SHP77 treated with DMSO at 0.1 percent for 48 hours (cell line): ENCODE measurements around the gene ACKR3.
A peak's percentile ranks its signal among the peaks of the same experiment; 100 is the strongest.

Experiments used
- DNase-seq: peaks from one replicate; lab custom pipeline; 2025; lab: John Stamatoyannopoulos, UW

Gene ACKR3

DNA sequence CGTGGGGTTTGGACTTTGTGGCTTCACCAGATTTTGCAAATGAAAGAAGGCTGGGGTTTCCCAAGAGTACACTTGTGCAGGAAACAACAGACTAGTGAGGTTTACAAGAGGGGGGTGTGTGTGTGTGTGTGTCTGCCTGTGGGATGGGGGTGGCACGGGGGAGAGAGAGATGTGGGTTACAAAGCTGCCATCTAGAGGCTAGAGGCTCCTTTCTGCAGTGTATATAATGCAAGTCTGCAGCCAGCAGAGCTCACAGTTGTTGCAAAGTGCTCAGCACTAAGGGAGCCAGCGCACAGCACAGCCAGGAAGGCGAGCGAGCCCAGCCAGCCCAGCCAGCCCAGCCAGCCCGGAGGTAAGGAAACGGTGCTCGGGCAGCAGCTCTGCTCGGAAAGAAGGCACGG lies at the start of gene ACKR3:
ACKR3 (plus strand) TSS at position 253 of the 401 bp plus-strand sequence. CDS start 10,641 bp downstream, outside the sequence.
- peak; percentile 65 for DNase-seq

DNA sequence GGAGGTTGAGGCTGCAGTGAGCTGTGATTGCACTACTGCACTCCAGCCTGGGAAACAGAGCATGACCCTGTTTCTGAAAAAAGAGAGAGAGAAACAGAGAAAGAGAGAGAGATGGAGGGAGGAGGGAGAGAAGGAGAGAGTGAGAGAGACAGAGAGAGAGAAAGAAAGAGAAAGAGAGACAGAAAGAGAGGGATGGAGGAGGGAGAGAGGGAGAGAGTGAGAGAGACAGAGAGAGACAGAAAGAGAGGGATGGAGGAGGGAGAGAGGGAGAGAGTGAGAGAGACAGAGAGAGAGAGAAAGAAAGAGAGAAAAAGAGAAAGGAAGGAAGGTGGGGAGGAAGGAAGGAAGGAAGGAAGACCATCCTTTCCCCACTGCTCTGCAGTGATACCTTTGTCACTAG lies 48.1 kb upstream of the ACKR3 start:
- DNase-seq: no peak

GRCh38 chr2:236523249-236523648 lies 46.4 kb upstream of the ACKR3 start:
- no peak for DNase-seq

DNA sequence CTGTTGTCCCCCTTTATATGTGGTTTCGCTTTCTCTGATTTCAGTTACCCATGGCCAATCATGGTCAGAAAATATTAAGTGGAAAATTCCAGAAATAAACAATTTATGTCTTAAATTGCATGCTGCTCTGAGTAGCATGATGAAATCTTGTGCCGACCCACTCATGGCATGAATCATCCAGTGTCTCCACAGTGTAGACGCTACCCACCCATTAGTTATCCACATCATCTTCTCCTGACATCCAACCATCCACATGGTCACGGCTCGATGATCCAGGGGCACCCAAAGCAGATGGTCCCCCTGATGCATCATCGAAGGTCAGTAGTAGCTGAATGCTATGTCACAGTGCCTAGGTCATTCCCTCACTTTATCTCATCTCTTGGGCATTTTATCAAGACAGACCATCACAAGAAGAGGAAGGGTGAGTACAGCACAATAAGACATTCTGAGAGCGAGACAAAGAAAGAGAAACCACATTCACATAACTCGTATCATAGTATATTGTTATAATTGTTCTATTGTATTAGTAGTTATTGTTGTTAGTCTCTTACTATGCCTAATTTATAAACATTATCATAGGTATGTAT lies 44.1 kb upstream of the ACKR3 start:
- DNase-seq: no peak

DNA sequence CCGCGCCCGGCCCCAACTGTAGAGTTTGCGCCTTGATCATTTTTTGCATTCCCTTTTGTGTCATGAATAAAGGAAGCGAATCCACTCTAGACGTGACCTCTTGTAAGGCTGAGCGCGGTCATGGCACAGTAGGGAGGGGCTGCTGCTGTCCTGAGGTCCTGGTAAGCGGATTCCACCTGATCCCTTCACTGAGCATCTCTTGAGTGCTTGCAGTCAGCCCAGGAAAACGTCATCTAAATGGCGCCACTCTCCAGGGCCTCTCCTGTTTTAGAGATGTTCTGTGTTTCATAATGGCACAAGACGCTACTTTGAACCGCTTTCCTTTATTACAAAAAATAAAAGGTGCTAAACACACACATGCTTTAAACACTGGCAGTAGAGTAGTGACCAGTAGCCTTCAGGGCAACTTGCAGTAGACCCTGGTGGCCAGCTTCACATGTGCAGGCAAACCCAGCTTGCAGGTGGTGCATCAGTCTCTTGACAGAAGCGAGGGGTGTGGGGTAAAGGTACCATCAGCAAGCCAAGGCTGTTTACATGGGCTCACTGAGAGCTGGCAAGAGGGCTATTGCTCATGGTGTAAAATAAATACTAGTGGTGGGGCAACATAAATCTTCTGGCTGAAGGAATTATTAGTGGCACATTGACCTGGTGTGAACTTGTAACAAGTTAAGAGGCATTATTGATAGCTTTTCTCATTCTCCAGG lies 43.0 kb upstream of the ACKR3 start:
- peak; percentile 40 for DNase-seq

- no peak for DNase-seq
Observed at GRCh38 chr2:236527159-236527630, 42.4 kb upstream of the ACKR3 start.

DNA sequence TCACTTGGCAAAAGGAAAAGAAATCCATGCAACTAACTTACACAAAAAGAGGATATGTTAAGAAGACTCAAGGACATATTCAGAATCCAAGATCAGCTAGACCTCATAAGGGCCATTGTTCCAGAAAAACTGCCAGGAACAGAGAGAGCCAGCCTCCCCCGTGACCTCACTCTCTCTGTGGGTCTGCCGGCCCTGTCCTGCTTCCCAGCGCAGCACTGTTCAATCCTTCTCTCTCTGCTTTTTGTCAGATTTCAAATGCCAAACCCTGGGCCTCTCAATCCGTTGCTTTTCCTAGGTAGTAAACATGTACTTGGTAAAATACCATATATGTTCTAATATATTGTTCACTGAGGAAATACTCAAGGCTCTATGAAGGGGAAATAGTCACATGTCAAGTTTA lies 40.0 kb upstream of the ACKR3 start:
- no peak for DNase-seq

DNA sequence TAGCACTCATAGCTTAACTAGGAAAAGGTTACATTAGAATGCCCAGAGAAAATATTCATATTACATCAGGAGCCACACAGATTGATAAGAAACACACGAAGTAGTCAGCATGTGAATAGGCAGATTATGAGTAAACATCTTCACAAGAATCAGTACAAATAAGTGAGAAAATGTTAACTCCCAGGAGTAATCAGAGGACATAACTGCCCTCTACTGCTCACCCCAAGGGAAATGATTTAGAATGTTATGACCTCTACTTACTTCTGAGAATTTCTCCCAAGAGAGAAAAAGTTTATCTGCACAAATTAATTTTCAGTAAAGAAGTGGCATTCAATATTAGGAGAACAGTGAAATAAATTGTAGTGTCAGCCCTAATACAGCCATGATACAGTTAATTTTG lies 39.1 kb upstream of the ACKR3 start:
- no peak for DNase-seq

- no peak for DNase-seq
Observed at GRCh38 chr2:236531195-236531594, 38.4 kb upstream of the ACKR3 start.

DNA sequence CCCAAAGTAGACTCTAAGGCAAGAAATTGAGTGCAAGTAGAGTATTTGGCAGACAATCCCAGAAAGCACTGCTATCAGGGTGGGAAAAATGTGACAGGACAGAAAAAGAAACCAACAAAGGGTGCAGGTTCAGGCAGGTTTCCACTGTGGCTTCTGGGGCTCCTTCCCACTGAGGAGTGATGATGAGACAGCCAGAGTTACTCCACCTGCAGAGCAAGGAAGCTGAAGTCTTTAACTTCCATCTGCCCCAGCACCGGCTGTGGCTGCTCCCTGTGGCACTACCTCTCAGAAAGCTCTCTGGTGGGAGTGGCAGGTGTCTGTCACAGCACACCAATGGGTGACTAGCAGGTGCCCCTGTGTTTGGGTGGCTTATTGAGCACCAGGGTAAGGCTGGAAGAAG lies 37.6 kb upstream of the ACKR3 start:
- no peak for DNase-seq

- DNase-seq: no peak
Observed at GRCh38 chr2:236533343-236533742, 36.3 kb upstream of the ACKR3 start.

- DNase-seq: no peak
Observed at GRCh38 chr2:236535024-236535423, 34.6 kb upstream of the ACKR3 start.

DNA sequence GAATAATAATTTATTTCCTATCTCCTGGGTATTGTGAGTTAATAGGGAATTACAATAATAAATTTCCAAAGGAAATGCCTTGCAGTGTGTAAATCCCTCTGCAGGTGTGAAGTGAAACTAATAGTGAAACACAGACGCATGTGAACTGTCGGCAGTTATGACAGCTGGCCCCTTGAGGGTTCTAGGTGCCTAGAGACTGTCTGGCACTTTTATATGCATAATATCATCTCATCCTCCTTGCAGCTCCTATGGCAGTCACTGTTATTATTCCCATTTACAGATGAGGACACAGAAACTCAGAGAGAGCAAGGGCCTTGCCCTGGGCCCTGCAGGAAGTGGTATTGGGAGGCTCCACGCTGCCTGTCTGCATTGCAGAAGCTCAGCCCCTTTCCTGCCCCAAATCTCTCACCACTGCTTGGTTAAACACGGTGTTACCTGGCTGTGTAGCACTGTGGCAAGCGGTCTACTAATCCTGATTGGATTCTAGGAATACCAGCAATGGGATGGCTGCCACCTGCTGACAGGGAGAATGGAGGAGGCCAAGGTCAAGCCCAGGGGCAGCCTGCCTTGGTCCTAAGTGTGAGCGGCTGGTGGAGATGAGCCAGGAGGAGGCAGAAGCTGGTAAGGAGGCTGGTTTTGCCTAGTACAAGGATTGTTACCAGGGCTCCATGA lies 32.8 kb upstream of the ACKR3 start:
- DNase-seq: no peak

DNA sequence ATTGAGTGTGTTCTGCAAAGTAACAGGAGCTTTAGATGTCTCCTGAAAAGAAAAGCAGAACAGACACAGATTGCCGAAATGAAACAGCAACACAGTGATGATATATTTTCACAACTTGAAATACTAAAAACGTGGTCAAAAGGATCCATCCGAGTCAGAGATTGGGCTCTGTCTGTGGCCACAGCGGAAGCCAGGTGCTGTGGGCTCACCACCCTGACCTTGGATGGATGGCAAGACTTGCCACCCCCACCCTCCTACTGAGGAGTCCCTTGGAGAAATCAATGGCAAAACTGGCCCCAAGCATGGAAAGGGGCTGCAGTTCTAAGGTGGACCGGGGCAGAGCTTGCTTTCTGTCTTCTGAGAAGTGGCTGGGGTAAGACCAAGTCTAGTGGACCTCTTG lies 31.4 kb upstream of the ACKR3 start:
- DNase-seq: no peak

- no peak for DNase-seq
Observed at GRCh38 chr2:236541008-236541562, 28.5 kb upstream of the ACKR3 start.

DNA sequence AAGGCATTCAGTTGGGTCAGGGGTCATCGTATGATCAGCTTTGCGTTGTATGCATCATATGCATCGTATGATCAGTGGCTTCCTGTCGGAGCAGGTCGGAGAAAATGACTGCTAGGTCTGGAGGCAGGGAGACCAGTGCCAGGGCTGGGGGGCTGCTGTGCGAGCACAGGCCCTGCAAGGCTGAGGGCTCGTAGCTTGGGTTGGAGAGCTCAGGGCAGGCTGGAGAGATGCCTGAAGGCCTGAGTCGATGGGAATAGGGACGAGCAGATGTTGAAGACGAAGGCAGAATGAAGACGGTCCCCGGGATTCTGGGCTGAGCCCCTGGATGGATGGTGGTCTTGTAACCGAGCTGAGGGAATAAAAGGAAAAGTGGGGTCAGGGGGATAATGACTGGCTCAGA lies 25.3 kb upstream of the ACKR3 start:
- DNase-seq: no peak

DNA sequence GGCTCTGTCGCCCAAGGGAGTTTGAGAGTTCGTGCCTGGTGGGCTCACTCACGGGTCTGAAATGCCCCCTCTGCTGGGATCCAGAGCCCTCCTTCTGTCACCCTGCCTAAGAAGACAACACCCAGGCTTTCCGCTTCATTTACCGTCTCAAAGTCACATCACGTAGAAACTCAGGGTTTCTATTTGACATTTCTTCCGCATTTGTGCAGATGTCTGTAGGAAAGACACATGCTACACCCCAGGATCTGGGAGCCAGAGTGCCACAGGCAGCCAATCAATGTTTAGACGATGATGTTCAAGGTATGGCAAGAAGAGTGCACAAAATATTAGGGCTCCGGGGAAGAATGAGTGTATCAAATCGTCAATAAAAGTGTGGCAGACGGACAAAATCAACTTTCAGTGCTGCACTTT lies 24.4 kb upstream of the ACKR3 start:
- no peak for DNase-seq

- no peak for DNase-seq
Observed at GRCh38 chr2:236545814-236546480, 23.7 kb upstream of the ACKR3 start.

GRCh38 chr2:236546561-236547002 lies 23.0 kb upstream of the ACKR3 start:
- DNase-seq: no peak

- DNase-seq: no peak
Observed at GRCh38 chr2:236547725-236548124, 21.9 kb upstream of the ACKR3 start.

- peak; percentile 32 for DNase-seq
Observed at GRCh38 chr2:236548179-236548921, 21.3 kb upstream of the ACKR3 start.

DNA sequence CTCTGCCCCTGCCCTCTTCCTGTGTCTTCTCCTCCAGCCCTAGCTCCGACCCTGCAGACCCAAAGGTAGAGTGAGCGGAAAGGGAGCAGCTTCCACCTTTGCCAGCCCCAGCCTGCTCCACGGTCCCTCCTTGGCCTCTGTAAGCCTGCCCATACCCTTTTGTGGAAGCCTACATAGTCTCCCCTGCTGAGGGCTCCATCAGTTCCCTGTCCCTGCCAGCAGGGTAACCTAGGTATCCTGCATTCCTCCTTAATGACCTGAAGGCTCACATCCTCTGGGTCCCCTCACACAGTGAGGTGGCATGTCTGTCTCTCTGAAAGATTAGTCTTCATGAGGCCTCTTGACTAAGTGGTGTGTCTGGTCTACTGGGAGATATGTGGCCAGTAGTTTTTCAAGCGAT lies 20.5 kb upstream of the ACKR3 start:
- DNase-seq: no peak
